ENCODE data around the gene ASIC3. TPM values are rescaled to one million over a fixed set of nuclear protein-coding genes. Genes with fewer than 3 reads are reported as not detected.

ASIC3 gene
- total RNA-seq, 1 donor from 2014 or later = 4.7 TPM

DNA sequence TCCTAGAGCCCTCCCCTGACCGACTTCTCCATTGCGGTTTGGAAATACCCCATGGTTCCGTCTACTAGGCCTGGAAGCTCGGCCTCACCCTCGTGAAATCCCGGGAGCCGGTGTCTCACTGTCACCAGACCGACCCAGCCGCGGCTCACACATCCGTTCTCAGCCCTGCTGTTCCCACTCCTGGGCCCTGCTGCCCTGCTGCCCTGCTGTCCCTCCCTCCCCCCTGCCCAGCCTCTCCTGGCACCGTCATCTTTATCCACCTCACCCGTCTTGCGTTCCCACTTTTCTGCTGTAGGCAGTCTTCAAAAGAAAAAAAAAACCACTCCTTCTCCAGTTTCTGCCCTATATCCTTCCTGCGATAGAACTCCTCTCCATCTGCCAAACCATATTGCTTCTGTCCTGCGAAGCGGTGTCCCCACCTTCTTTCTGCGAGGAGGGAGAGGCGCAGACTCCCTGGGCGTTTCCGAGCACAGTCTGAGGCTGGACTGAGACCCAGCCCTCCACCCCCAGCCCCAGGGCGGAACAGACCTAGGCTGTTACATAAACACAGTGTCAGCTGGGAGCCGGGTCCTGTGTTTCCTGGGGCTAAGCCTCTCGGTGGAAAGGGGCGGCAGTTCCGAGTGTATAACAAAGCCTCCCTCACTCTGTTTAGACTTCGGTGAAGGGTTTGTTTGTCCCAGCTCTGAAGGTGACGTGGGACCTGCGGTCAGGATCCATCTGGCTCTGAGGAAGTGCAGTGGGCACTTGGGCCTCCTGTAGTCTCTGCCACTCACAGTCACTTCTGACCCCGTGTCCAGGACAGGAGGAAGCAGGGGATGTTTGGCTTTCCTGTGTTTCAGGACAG, 40.7 kb downstream of the ASIC3 start:
- DNase-seq (ENCODE audit: low spot score) (peak; percentile 86), ATAC-seq (peak; percentile 56)
- intact Hi-C loops (cut with DNase I) = no loop called here

DNA sequence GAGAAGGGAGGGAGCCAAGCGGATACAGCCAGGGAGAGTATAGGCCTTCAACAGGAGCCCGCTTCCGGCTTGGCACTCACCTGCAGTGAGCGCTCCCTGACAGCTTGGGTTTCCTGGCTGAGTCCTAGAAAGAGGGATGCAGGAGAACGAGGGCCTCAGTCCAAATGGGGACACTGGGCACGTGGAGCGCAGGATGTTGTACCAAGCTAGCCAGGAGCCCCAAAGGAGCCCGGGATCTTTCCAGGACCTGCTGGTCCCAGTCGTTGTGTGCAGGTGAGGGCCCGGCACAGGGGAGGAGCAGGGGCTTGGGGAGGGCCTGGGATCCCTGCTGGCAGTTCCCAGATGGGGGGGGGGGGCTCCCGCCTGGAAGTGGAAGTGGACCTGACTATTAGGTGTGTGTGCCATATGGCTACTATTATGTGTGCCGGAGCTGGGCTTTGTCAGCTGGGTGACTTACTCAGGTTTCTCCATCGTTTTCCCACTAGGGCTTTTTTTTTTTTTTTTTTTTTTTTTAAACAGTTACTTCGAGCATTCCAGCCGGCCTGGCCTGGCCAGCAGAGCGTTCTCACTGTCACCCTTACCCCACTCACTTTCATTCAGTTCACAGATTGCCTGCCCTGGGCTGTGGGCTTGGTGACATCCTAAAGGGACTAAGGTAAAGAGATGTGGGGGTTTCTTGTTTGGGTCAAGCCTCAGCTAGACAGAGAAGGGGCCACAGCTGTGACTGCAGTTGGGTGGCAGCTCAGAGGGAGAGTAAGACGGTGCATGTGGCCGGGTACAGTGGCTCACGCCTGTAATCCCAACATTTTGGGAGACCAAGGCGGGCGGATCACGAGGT, 41.8 kb downstream of the ASIC3 start:
- intact Hi-C loops (cut with DNase I) = no loop called here
- DNase-seq (ENCODE audit: low spot score) (peak; percentile 56), ATAC-seq (no peak)

DNA sequence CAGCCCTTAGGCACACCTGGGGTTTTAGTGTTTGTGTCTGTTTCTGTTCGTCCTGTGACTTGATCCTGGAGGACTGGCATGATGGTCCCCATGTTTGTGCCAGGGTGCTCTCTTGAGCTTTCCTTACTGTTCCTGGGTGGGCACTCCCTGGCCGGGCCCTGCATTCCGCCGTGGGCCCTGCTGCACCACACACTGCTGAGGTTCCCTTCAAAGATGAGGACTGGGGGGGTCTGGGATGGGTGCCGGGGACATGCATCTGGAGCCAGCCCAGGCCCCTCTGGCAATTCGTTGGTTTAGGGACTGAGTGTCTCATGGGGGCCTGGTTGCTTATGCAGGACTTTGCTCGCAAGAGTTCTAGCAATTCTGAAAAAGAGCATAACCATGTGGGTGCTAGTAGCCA, 42.7 kb downstream of the ASIC3 start:
- DNase-seq (ENCODE audit: low spot score) (peak; percentile 52), ATAC-seq (no peak)
- intact Hi-C loops (cut with DNase I) = no loop called here

DNA sequence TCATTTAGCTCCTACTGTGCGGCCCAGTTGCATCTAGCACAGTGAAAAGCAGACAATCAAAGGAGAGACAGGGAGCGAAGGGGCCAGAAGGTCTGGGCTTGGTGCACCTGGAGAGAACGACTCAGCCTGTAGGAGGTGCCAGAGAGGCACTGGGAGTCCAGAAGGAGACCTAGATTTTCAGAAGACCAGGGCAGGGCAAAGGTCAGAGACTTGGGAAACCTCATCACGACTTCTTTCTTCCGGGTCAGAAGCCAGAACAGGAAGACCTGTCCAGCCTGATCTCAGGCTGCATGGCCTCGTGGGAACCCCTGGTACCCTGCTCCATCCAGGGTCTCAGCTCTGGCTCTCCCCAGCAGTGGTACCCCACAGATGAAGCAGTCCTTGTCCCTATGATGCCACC, 43.1 kb downstream of the ASIC3 start:
- intact Hi-C loops (cut with DNase I) = no loop called here
- ATAC-seq (no peak), DNase-seq (ENCODE audit: low spot score) (peak; percentile 60)

DNA sequence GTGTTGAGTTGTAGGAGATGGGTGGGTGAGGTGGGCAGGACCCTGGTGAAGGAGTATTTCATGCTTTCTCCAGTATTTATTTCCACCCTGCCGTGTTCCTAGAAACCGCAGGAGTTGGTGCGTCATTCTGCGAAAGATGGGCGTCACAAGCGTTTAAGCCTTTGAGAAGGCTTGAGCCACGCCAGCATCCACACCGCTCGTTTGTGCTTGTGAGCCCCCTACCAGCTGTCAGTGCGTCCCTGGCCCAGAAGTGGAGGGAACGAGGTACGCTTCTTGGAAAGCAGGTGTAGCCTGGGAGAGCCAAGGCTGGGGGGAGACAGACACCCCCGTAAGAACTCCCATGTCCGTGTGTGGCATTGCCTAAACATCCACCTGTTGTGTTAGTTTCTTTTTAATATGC, 43.7 kb downstream of the ASIC3 start:
- DNase-seq (ENCODE audit: low spot score) = peak; percentile 53
- intact Hi-C loops (cut with DNase I) = no loop called here

DNA sequence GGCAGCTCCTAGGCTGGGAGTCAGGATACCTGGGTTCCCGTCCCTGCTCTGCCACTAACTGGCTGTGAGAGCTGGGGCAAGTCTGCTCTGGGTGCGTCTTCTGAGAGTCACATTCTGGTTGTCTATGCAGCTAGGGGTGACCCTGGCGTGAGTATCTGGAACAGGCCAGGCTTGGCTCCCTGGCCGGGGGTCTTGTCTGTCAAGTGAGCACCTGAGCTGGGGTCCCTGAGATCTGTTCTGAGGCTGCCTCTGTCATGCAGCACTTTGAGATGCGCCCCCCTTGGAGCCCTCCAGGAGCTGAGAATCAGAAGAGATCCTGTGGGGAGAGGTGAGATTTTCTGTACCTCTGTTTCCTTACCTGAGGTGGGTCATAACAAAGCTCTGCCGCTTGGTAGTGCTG, 45.4 kb downstream of the ASIC3 start:
- ATAC-seq = no peak
- intact Hi-C loops (cut with DNase I) = no loop called here
- DNase-seq (ENCODE audit: low spot score) = no peak

More for the DNA sequence above, 43.7 kb downstream of the ASIC3 start:
- no peak for ATAC-seq

DNA sequence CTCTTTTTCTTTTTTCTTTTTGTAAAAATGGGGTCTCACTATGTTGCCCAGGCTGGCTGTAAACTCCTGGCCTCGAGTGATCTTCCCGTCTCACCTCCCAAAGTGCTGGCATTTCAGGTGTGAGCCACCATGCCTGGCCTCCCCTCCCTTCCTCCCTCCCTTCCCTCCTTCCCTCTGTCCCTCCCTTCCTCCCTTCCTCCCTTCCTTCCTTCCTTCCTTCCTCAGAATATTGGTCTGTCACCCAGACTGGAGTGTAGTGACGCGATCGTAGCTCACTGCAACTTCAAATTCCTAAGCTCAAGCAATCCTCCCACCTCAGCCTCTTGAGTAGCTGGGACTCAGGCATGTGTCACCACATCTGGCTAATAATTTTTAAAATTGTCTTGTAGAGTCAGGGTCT, 46.3 kb downstream of the ASIC3 start:
- ATAC-seq = no peak
- DNase-seq (ENCODE audit: low spot score) = no peak
- intact Hi-C loops (cut with DNase I) = no loop called here

DNA sequence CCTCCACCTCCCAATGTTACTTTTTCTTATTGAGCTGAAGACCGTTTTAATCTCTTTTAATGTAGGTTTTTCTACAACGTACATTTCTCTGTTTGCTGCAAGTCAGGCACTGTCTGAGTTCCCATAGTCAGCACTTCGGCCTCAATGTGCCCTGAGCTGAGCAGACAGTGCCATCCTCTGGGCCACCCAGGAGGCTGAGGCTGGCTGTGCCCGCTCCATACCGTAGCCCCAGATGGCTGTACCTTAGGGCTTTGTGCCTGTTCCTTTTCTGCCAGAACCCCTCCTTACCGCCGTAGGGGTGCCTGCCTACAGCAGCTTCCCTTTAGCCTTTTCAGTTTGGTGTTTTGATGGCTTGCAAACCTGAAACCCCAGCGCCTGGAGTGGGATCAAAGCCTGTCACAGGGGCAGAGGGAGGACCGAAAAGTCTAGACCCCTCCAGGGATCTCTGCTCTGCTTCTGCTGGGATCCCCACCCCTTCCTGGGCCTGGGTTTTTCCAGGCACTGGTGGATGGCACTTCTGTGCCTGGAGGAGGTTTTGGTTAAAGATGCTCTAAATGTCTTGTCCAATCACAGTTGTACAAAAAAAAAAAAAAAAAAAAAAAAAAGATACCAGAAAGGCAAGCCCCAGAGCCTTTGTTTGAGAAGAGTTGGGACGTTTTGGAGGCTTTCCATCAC, 46.9 kb downstream of the ASIC3 start:
- ATAC-seq = no peak
- no peak for DNase-seq (ENCODE audit: low spot score)
- intact Hi-C loops (cut with DNase I) = no loop called here

DNA sequence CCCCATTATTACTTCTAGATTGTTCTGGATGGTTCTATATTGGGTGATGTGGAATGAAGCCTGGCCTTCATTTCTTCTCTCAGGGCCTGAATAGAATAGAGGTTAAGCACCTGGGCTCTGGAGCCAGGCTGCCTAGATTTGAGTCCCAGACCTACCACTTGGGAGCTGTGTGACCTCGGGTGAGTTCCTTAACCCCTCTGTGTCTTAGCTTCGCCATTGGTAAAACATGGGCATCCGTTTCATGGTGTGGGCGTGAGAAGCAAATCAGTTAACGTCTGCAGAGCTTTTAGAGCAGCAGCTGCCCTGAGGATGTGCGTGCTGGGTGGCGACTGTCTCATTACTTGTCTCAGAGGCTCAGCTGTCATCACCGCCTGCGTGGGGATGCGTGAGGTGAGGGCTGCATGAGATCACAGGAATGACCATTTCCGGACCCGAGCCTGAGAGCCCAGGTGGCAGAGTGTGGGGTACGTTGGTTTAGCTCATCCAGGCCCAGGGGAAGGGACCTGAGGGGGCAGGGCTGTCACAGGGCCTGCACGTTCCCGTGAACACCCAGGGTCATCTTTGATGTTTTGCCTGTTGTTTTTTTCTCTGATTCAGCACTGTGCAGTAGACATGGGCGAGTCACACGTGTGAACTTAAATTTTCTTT, 47.6 kb downstream of the ASIC3 start:
- DNase-seq (ENCODE audit: low spot score) (peak; percentile 47), ATAC-seq (no peak)
- intact Hi-C loops (cut with DNase I) = no loop called here

DNA sequence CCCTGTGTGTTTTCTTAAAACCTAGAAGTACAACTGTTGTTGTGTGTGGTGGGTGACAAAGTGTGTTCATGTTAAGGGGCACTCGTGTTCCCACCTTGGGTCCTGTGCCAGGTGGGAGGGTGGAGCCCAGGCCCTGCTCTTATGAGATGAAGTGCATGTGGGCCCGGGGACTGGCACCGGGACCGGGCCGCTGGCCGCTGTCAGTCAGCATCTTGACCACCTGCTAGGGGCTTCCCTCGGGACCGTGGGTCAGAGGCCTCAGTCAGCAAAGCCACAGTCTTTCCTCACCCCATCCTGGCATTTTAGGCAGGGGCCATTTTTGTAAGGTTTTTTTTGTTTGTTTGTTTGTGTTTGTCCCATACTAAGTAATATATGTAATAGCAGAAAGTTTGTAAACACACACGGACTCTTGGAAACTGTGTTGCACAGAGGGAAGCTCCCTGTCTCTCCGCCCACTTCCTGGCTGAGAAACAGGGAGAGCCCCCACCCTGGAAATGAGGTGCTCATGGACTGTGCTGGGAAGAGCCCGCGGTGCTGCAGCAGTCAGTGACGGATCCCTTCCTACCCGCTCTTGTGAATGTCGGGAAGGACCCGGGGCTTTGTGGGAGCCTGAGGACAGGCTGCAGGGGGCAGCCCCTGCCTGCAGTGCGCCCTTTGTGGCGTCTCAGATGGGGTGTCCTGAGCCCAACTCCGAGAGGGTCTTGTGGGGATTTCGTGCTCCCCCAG, 51.3 kb downstream of the ASIC3 start:
- intact Hi-C loops (cut with DNase I) = no loop called here
- ATAC-seq = no peak

DNA sequence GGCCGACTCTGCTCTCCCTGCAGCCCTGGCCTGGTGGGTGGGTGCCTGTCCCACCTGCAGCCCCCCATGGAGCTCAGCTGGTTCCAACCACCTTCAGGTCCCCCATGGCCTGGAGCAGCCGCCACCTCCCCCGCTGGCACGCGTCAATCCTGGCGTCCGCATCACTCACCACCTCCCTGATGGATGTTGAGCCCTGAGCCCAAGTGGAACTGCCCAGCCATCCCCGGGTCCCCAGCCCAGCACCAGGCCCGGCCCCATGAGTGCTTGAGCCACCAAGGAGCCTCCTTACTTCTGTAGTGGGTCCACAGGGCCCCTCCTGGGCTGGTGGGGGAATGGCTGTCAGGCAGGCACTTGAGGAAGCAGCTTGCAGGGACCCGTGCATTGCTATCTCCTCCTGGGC, 52.6 kb downstream of the ASIC3 start:
- no peak for DNase-seq (ENCODE audit: low spot score)

More for the DNA sequence above, 51.3 kb downstream of the ASIC3 start:
- no peak for DNase-seq (ENCODE audit: low spot score)

DNA sequence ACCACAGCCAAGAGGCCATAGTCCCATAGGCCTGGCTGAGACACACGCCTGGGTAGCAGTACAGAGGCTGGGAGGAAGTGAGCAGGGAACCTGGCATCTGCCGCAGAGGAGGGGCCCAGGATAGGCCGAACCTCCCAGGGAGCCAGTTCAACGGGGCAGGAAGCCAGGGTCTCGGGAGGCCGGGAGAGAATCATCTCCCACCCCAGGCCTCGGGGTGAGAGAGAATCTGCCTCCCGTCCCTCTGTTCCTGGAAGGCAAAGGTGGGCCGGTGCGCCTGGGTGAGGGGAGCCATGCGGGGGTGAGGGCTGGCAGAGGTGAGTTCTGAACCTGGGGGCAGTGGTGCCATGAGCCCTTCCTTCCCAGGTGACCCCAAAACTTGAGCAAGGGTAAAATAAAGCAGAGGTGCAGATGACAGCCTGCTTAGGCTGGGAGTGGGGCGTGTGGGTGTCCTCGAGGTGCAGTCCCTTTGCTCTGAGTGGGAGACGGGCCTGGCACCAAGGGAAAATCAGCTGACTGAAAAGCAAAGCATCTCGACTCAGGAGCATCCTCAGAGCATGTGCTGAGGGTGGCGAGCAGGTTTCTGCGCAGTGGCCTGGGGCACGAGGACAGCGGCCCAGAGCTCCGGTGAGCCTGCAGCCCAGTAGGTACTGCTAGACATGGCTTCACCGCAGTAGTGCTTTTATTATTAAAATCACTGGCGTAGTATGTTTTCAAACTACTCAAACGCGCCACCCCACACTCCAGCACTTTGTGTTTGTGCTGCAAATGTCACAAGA, 53.5 kb downstream of the ASIC3 start:
- intact Hi-C loops (cut with DNase I) = no loop called here
- no peak for ATAC-seq
- DNase-seq (ENCODE audit: low spot score) = no peak

More for the DNA sequence above, 52.6 kb downstream of the ASIC3 start:
- intact Hi-C loops (cut with DNase I) = no loop called here
- ATAC-seq = peak; percentile 14

Other genes starting within 250 kb of the ASIC3 start
- gene TMEM176B, start 248.2 kb upstream of the ASIC3 start, total RNA-seq = 78.8 TPM
- 69.7 TPM for gene TMEM176A, start 247.8 kb upstream of the ASIC3 start, total RNA-seq
- not detected for gene AOC1, start 196.0 kb upstream of the ASIC3 start, total RNA-seq
- gene KCNH2, start 70.2 kb upstream of the ASIC3 start, total RNA-seq = 3.2 TPM
- 26.6 TPM for gene NOS3, start 57.5 kb upstream of the ASIC3 start, total RNA-seq
- gene ATG9B, start 24.0 kb upstream of the ASIC3 start, total RNA-seq = 0.67 TPM
- 32.8 TPM for gene ABCB8, start 20.1 kb upstream of the ASIC3 start, total RNA-seq
- gene CDK5, start 9.4 kb downstream of the ASIC3 start, total RNA-seq = 5.7 TPM
- gene SLC4A2, start 11.1 kb downstream of the ASIC3 start, total RNA-seq = 87.5 TPM
- gene FASTK, start 32.3 kb downstream of the ASIC3 start, total RNA-seq = 57.9 TPM
- gene TMUB1, start 35.0 kb downstream of the ASIC3 start, total RNA-seq = 27.8 TPM
- gene AGAP3, start 37.9 kb downstream of the ASIC3 start, total RNA-seq = 99.7 TPM
- not detected for gene GBX1, start 119.2 kb downstream of the ASIC3 start, total RNA-seq
- gene ASB10, start 138.7 kb downstream of the ASIC3 start, total RNA-seq = not detected
- not detected for gene H2BK1, start 162.0 kb downstream of the ASIC3 start, total RNA-seq
- 20.8 TPM for gene ABCF2, start 178.7 kb downstream of the ASIC3 start, total RNA-seq
- 23.6 TPM for gene CHPF2, start 184.0 kb downstream of the ASIC3 start, total RNA-seq
- gene SMARCD3, start 200.2 kb downstream of the ASIC3 start, total RNA-seq = 50.7 TPM

Measured in sciatic nerve (tissue), 2 donors.